ENCODE results near the gene PTGER1.

The PTGER1 gene

DNA sequence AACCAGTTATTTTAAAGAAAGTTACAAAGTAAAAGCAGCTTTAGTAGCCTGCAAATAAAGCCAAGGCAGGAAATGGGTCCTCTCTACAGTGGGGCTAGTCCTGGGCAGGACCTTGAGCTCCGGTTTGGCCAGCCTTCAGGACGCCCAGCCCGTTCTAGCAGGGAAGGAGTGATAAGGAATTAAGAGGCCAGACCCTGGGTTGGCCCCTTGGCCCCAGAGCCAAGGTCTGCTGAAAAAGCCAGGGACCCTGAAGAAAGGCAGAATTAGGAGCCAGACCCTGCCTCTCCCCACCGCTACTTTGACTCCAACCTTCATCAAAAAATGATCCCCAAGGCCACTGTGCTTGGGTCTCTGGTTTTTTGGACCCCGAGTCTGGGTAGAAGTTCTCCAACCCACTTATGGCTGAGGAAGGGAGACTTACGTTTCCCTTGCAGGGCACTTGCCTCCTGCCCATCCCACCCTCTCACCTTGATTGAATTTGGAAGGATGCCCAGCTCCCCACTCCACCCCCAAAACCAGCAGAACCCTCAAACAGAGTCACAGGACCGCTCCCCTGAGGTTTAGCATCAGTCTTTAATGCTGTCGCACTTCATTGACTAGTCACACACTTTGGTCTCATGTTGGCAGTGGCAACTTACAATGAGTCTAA, 39.2 kb upstream of the PTGER1 start:
- Histone ChIP-seq H3K9me3 (ENCODE audit: control insufficient read depth, insufficient read depth, low read length) (no peaks in the 10 kb centered on the region), H3K4me1 (ENCODE audit: control insufficient read depth, low read length) (peaks cover 28% of the 10 kb centered on the region), H3K4me2 (ENCODE audit: low read length) (no peak overlapping the region), H3K79me2 (ENCODE audit: control insufficient read depth, low read length) (peaks cover 31% of the 10 kb centered on the region), H4K20me1 (ENCODE audit: control insufficient read depth, insufficient read depth, low read depth, low read length) (peaks cover 30% of the 10 kb centered on the region), H3K36me3 (ENCODE audit: control insufficient read depth, low read length) (peaks cover 49% of the 10 kb centered on the region), H3K27me3 (ENCODE audit: control insufficient read depth, low read length) (no peaks in the 10 kb centered on the region), H3K4me3 (ENCODE audit: low read length) (no peak overlapping the region), H3F3A (ENCODE audit: control insufficient read depth, insufficient read depth) (peaks cover 12% of the 10 kb centered on the region; the same call in 1 of the 2 replicates), H3K27ac (ENCODE audit: low read depth, low read length) (no peak overlapping the region), H3K9me2 (replicated peaks; ENCODE audit: control insufficient read depth, low read length) (no peaks in the 10 kb centered on the region)
- TF ChIP-seq EZH2phosphoT487 (IDR thresholded peaks at IDR 0.05; ENCODE audit: borderline replicate concordance, low read length): no peak
- TF ChIP-seq, protein P1, sequence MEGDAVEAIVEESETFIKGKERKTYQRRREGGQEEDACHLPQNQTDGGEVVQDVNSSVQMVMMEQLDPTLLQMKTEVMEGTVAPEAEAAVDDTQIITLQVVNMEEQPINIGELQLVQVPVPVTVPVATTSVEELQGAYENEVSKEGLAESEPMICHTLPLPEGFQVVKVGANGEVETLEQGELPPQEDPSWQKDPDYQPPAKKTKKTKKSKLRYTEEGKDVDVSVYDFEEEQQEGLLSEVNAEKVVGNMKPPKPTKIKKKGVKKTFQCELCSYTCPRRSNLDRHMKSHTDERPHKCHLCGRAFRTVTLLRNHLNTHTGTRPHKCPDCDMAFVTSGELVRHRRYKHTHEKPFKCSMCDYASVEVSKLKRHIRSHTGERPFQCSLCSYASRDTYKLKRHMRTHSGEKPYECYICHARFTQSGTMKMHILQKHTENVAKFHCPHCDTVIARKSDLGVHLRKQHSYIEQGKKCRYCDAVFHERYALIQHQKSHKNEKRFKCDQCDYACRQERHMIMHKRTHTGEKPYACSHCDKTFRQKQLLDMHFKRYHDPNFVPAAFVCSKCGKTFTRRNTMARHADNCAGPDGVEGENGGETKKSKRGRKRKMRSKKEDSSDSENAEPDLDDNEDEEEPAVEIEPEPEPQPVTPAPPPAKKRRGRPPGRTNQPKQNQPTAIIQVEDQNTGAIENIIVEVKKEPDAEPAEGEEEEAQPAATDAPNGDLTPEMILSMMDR (IDR thresholded peaks at IDR 0.05; ENCODE audit: low read depth, low read length, poor library complexity, severe bottlenecking): no peak

DNA sequence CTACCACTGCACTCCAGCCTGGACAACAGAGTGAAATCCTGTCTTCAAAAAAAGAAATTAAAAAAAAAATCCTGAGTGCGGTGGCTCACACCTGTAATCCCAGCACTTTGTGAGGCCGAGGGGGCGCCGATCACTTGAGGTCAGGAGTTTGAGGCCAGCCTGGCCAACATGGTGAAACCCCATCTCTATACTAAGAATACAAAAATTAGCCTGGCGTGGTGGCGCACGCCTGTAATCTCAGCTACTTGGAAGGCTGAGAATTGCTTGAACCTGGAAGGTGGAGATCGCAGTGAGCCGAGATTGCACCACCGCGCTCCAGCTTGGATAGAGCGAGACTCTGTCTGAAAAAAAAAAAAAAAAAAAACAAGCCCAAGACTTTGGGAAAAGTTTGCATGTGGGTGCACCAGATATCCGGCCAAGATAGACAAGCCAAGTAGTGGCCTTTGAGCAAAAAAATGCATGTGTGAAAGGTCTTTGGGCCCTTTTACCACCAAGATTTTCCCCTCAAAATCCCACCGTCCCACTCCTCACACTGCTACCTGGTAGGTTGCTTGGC, 37.3 kb upstream of the PTGER1 start:
- no peak overlapping the region for H3K4me3 ChIP-seq (ENCODE audit: low read length)
- TF ChIP-seq EZH2phosphoT487 (IDR thresholded peaks at IDR 0.05; ENCODE audit: borderline replicate concordance, low read length): no peak
- TF ChIP-seq, protein P1 (IDR thresholded peaks at IDR 0.05; ENCODE audit: low read depth, low read length, poor library complexity, severe bottlenecking): no peak
- H3K9me2 ChIP-seq (replicated peaks; ENCODE audit: control insufficient read depth, low read length): no peaks in the 10 kb centered on the region
- peaks cover 45% of the 10 kb centered on the region for H3K36me3 ChIP-seq (ENCODE audit: control insufficient read depth, low read length)
- H3K79me2 ChIP-seq (ENCODE audit: control insufficient read depth, low read length): peaks cover 24% of the 10 kb centered on the region
- no peaks in the 10 kb centered on the region for H3K27me3 ChIP-seq (ENCODE audit: control insufficient read depth, low read length)
- peaks cover 30% of the 10 kb centered on the region for H4K20me1 ChIP-seq (ENCODE audit: control insufficient read depth, insufficient read depth, low read depth, low read length)
- peaks cover 12% of the 10 kb centered on the region; the same call in 1 of the 2 replicates for H3F3A ChIP-seq (ENCODE audit: control insufficient read depth, insufficient read depth)
- no peaks in the 10 kb centered on the region for H3K9me3 ChIP-seq (ENCODE audit: control insufficient read depth, insufficient read depth, low read length)
- no peak overlapping the region for H3K27ac ChIP-seq (ENCODE audit: low read depth, low read length)
- no peak overlapping the region for H3K4me2 ChIP-seq (ENCODE audit: low read length)
- peaks cover 20% of the 10 kb centered on the region for H3K4me1 ChIP-seq (ENCODE audit: control insufficient read depth, low read length)

DNA sequence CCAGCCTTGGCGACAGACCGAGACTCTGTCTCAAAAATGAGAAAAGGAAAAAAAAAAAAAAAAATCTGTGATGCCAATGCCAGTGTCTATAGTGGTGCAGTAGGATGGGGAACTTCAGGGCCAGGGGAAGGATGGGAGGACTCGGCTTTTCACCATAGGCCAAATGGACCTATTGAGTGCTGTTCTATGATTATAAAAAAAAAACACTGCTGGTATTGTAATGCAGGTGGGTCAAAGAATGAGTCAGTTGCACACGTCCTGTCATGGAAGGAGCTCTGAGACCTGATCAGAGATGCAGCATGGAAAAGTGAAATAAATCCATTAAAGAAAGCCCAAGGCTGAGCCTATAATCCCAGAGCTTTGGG, 36.1 kb upstream of the PTGER1 start:
- Histone ChIP-seq H3K36me3 (ENCODE audit: control insufficient read depth, low read length) (peaks cover 32% of the 10 kb centered on the region), H3K4me3 (ENCODE audit: low read length) (no peak overlapping the region), H3K9me2 (replicated peaks; ENCODE audit: control insufficient read depth, low read length) (no peaks in the 10 kb centered on the region), H3F3A (ENCODE audit: control insufficient read depth, insufficient read depth) (peaks cover 12% of the 10 kb centered on the region; the same call in 1 of the 2 replicates), H3K27ac (ENCODE audit: low read depth, low read length) (no peak overlapping the region), H3K27me3 (ENCODE audit: control insufficient read depth, low read length) (no peaks in the 10 kb centered on the region), H3K79me2 (ENCODE audit: control insufficient read depth, low read length) (peaks cover 11% of the 10 kb centered on the region), H3K4me1 (ENCODE audit: control insufficient read depth, low read length) (peaks cover 11% of the 10 kb centered on the region), H3K4me2 (ENCODE audit: low read length) (no peak overlapping the region), H4K20me1 (ENCODE audit: control insufficient read depth, insufficient read depth, low read depth, low read length) (peaks cover 17% of the 10 kb centered on the region; the same call in 1 of the 2 replicates), H3K9me3 (ENCODE audit: control insufficient read depth, insufficient read depth, low read length) (no peaks in the 10 kb centered on the region)
- TF ChIP-seq EZH2phosphoT487 (IDR thresholded peaks at IDR 0.05; ENCODE audit: borderline replicate concordance, low read length): no peak
- TF ChIP-seq, protein P1 (IDR thresholded peaks at IDR 0.05; ENCODE audit: low read depth, low read length, poor library complexity, severe bottlenecking): no peak
